DOHH2 (cell line): ENCODE measurements around the gene TBL1XR1.

Experiments
- CTCF ChIP-seq: fragments of 200-600 bp; sonication (generic); IDR thresholded peaks from one replicate; pipeline ENCODE4 v1.5.1; 2014; ENCODE audit warnings: antibody characterized with exemption, mild to moderate bottlenecking, low read depth, low read length; ENCODE audit not compliant: poor library complexity, severe bottlenecking
- EZH2phosphoT487 ChIP-seq: fragments of 200-600 bp; sonication (generic); IDR thresholded peaks from 2 replicates; pipeline ENCODE4 v1.6.1; 2017; ENCODE audit warnings: borderline replicate concordance, mild to moderate bottlenecking, antibody characterized with exemption, low read length, moderate library complexity, mixed read lengths

- TF ChIP-seq CTCF (no peak), EZH2phosphoT487 (no peak)
Measured at GRCh38 chr3:177182352-177182751, 14.9 kb downstream of the TBL1XR1 start.
